ENCODE results near the gene TPPP3.

Gene TPPP3

GRCh38 chr16:67394155-67395104 lies 1.1 kb upstream of the TPPP3 start:
- DNase-seq (ENCODE audit: low read depth) = no peak
- H3K4me3 ChIP-seq (ENCODE audit: low read length) = no peak overlapping the region
- no peak for TF ChIP-seq CTCF (conservative IDR thresholded peaks at IDR 0.05; ENCODE audit: low read depth, low read length)

GRCh38 chr16:67393788-67394154 lies 473 bp upstream of the TPPP3 start:
- peak overlapping the region; percentile 39 for H3K4me3 ChIP-seq (ENCODE audit: low read length)
- no peak for TF ChIP-seq CTCF (conservative IDR thresholded peaks at IDR 0.05; ENCODE audit: low read depth, low read length)
- DNase-seq (ENCODE audit: low read depth) = no peak

- TF ChIP-seq CTCF (conservative IDR thresholded peaks at IDR 0.05; ENCODE audit: low read depth, low read length) = no peak
- H3K4me3 ChIP-seq (ENCODE audit: low read length) = peak overlapping the region; percentile 39
- DNase-seq (ENCODE audit: low read depth) = no peak
Measured at GRCh38 chr16:67392301-67393059, 818 bp downstream of the TPPP3 start.

- DNase-seq (ENCODE audit: low read depth) = no peak
- H3K4me3 ChIP-seq (ENCODE audit: low read length) = no peak overlapping the region
- no peak for TF ChIP-seq CTCF (conservative IDR thresholded peaks at IDR 0.05; ENCODE audit: low read depth, low read length)
Measured at GRCh38 chr16:67391424-67392300, 1.6 kb downstream of the TPPP3 start.

GRCh38 chr16:67390816-67391423 lies 2.4 kb downstream of the TPPP3 start:
- TF ChIP-seq CTCF (conservative IDR thresholded peaks at IDR 0.05; ENCODE audit: low read depth, low read length) = no peak
- H3K4me3 ChIP-seq (ENCODE audit: low read length) = no peak overlapping the region
- DNase-seq (ENCODE audit: low read depth) = no peak
